Neural crest cell (in vitro differentiated cells): ENCODE data around the gene KRTAP10-10. TPM values are rescaled to one million over a fixed set of nuclear protein-coding genes. Genes with fewer than 3 reads are reported as not detected.

ENCODE experiments used
- DNase-seq: peaks from one replicate; pipeline ENCODE4 v3.0.0; 2021; ENCODE audit warnings: low read depth, mixed read lengths, low spot score
- H3K27ac Mint-ChIP-seq: one replicate; pipeline ENCODE4 v1.8.0; 2021; ENCODE audit warnings: mild to moderate bottlenecking, mixed read lengths; ENCODE audit not compliant: unreplicated experiment
- H3K27me3 Mint-ChIP-seq: 2 replicates; pipeline ENCODE4 v1.8.0; 2021; ENCODE audit warnings: low read depth, mild to moderate bottlenecking, mixed read lengths
- H3K36me3 Mint-ChIP-seq: 2 replicates; pipeline ENCODE4 v1.8.0; 2021; ENCODE audit warnings: low read depth, mild to moderate bottlenecking, mixed read lengths
- H3K4me1 Mint-ChIP-seq: 2 replicates; pipeline ENCODE4 v1.8.0; 2021; ENCODE audit warnings: mixed read lengths
- H3K4me3 Mint-ChIP-seq: one replicate; pipeline ENCODE4 v1.8.0; 2021; ENCODE audit warnings: mild to moderate bottlenecking, mixed read lengths
- H3K9me3 Mint-ChIP-seq: 2 replicates; pipeline ENCODE4 v1.8.0; 2021; ENCODE audit warnings: mixed read lengths
- CTCF ChIP-seq: fragments of 200-600 bp; sonication (generic); conservative IDR thresholded peaks from 2 replicates; pipeline ENCODE4 v1.5.0; 2021; ENCODE audit warnings: antibody characterized with exemption, mild to moderate bottlenecking
- total RNA-seq: library from RNA; stranded (reverse); gene quantifications from 2 replicates; pipeline ENCODE4 v1.2.1, GENCODE V29; 2021

The KRTAP10-10 gene
- total RNA-seq, 1 donor from 2014 or later: not detected

- no peaks in the 10 kb centered on the region for H3K4me1 Mint-ChIP-seq
- no peak overlapping the region for H3K4me3 Mint-ChIP-seq
- H3K9me3 Mint-ChIP-seq: peaks cover 22% of the 10 kb centered on the region
- no peak for TF ChIP-seq CTCF
- H3K27me3 Mint-ChIP-seq: peaks cover 18% of the 10 kb centered on the region
- peak overlapping the region; percentile 43 for H3K27ac Mint-ChIP-seq
- no peak for DNase-seq
- peaks cover 8% of the 10 kb centered on the region for H3K36me3 Mint-ChIP-seq
These were observed 33.7 kb downstream of the KRTAP10-10 start for GRCh38 chr21:44670642-44671432.

GRCh38 chr21:44671911-44672310 is 34.8 kb downstream of the KRTAP10-10 start:
- TF ChIP-seq CTCF: no peak
- H3K9me3 Mint-ChIP-seq: peaks cover 22% of the 10 kb centered on the region
- peaks cover 8% of the 10 kb centered on the region for H3K36me3 Mint-ChIP-seq
- H3K4me1 Mint-ChIP-seq: no peaks in the 10 kb centered on the region
- H3K4me3 Mint-ChIP-seq: no peak overlapping the region
- no peak for DNase-seq
- H3K27me3 Mint-ChIP-seq: peaks cover 27% of the 10 kb centered on the region
- H3K27ac Mint-ChIP-seq: no peak overlapping the region

GRCh38 chr21:44677881-44678280 is 40.7 kb downstream of the KRTAP10-10 start:
- no peak for TF ChIP-seq CTCF
- H3K36me3 Mint-ChIP-seq: no peaks in the 10 kb centered on the region
- H3K9me3 Mint-ChIP-seq: peaks cover 14% of the 10 kb centered on the region
- no peaks in the 10 kb centered on the region for H3K4me1 Mint-ChIP-seq
- no peak for DNase-seq
- H3K27ac Mint-ChIP-seq: no peak overlapping the region
- no peak overlapping the region for H3K4me3 Mint-ChIP-seq
- H3K27me3 Mint-ChIP-seq: peaks cover 60% of the 10 kb centered on the region

GRCh38 chr21:44681152-44681551 is 44.0 kb downstream of the KRTAP10-10 start:
- Mint-ChIP-seq H3K9me3 (no peaks in the 10 kb centered on the region), H3K36me3 (no peaks in the 10 kb centered on the region), H3K27me3 (peaks cover 59% of the 10 kb centered on the region), H3K4me3 (no peak overlapping the region), H3K27ac (no peak overlapping the region), H3K4me1 (no peaks in the 10 kb centered on the region)
- DNase-seq: no peak
- no peak for TF ChIP-seq CTCF

GRCh38 chr21:44681861-44682579 is 44.9 kb downstream of the KRTAP10-10 start, which contains the start of gene KRTAP12-1:
TSS of gene KRTAP12-1 (minus strand) at chr21:44682163. CDS start at chr21:44682123, 40 bp downstream.
- H3K4me1 Mint-ChIP-seq: peaks cover 6% of the 10 kb centered on the region
- H3K27ac Mint-ChIP-seq: no peak within 1 kb of the TSS
- H3K4me3 Mint-ChIP-seq: no peak within 1 kb of the TSS
- no peaks in the 10 kb centered on the region for H3K9me3 Mint-ChIP-seq
- DNase-seq: no peak
- no peaks in the 10 kb centered on the region for H3K36me3 Mint-ChIP-seq
- TF ChIP-seq CTCF: no peak
- peaks cover 59% of the 10 kb centered on the region for H3K27me3 Mint-ChIP-seq
